Upper lobe of left lung (tissue), 6 donors: Measurements from ENCODE around the gene PLXND1. TPM values are rescaled to one million over a fixed set of nuclear protein-coding genes. Genes with fewer than 3 reads are reported as not detected.
A peak's percentile ranks its signal among the peaks of the same experiment; 100 is the strongest.

Experiments used
- ATAC-seq, 2 donors: fragments of 200-7000 bp; cut with Tn5 transposase; one replicate each; pipeline ENCODE4 v1.9.1; 2022; ENCODE audit warnings: mild to moderate bottlenecking in 2 of 2, moderate library complexity in 2 of 2; ENCODE audit not compliant: low FRiP score in 2 of 2
- DNase-seq, 2 donors: peaks; one replicate each; pipeline ENCODE4 v3.0.0-alpha.2; 2019 to 2020
- H3K27ac ChIP-seq, 4 donors: fragments of 200-600 bp; sonication (generic); one replicate each; pipeline ENCODE4 v1.5.1; 2016 to 2019
- H3K27me3 ChIP-seq, 4 donors: fragments of 200-600 bp; sonication (generic); one replicate each; pipeline ENCODE4 v1.5.1; 2017 to 2019
- H3K36me3 ChIP-seq, 4 donors: fragments of 200-600 bp; sonication (generic); one replicate each; pipeline ENCODE4 v1.5.1; 2016 to 2019
- H3K4me1 ChIP-seq, 4 donors: fragments of 200-600 bp; sonication (generic); one replicate each; pipeline ENCODE4 v1.5.1; 2018 to 2019
- H3K4me3 ChIP-seq, 4 donors: fragments of 200-600 bp; sonication (generic); one replicate each; pipeline ENCODE4 v1.5.1; 2017 to 2019; ENCODE audit warnings: mild to moderate bottlenecking in 2 of 4, moderate library complexity in 1 of 4
- H3K9me3 ChIP-seq, 4 donors: fragments of 200-600 bp; sonication (generic); one replicate each; pipeline ENCODE4 v1.5.1; 2018 to 2019
- EP300 ChIP-seq, 4 donors: sonication (generic); formaldehyde crosslinking; IDR thresholded peaks; one replicate each; pipeline ENCODE4 v1.5.1; 2017; ENCODE audit warnings: antibody characterized with exemption in 4 of 4, control low read depth in 2 of 4
- POLR2A ChIP-seq, 4 donors: fragments of 450-650 bp; IDR thresholded peaks; one replicate each; pipeline ENCODE4 v1.5.1; 2016 to 2017; ENCODE audit warnings: antibody characterized with exemption in 4 of 4, mild to moderate bottlenecking in 2 of 4
- POLR2AphosphoS5 ChIP-seq, 2 donors: sonication (generic); formaldehyde crosslinking; IDR thresholded peaks; one replicate each; pipeline ENCODE4 v1.5.1; 2017; ENCODE audit warnings: antibody characterized with exemption in 2 of 2
- WGBS, 2 donors: methylation state at CpG; one replicate each; pipeline ENCODE4 v1.1.5; 2017 to 2018; 5-methylcytosine and 5-hydroxymethylcytosine counted together
- total RNA-seq, 6 donors: library from RNA; depleted of rRNA in 4 of 6; stranded (reverse); fragments of >200 nt in 4 of 6; gene quantifications; one replicate each; pipeline versions ENCODE4 v1.1.0 to v1.2.1, GENCODE V29; 2016 to 2021
- TF ChIP-seq, protein P1 (sequence below), 6 experiments: fragments of 450-650 bp in 4 of 6; fragments of 200-600 bp in 2 of 6; sonication (generic) in 2 of 6; IDR thresholded peaks; one replicate each; pipeline ENCODE4 v1.5.1; 2016 to 2019; ENCODE audit warnings: antibody characterized with exemption in 6 of 6
- donor health status: DM: no; HTN: no; CAD: no; lungs with moderate emphysema.
- donor health status: DM: no; HTN: yes; CAD: no; lungs with severe emphysema.

Gene PLXND1
- total RNA-seq, 6 donors from 2014 or later: 95.3 to 607 (median 227) TPM

GRCh38 chr3:129585949-129586657 lies 20.4 kb downstream of the PLXND1 start:
- H3K4me3 ChIP-seq: no peak overlapping the region
- H3K36me3 ChIP-seq: peaks cover 0 to 68% (median 63%) of the 10 kb centered on the region in 4 donors
- H3K27me3 ChIP-seq: no peaks in the 10 kb centered on the region
- no peak for ATAC-seq
- WGBS, 2 donors: 96 to 97% methylated on average over 10 to 27 of the region's 27 CpGs
- TF ChIP-seq POLR2AphosphoS5 (IDR thresholded peaks at IDR 0.05): no peak
- no peak for TF ChIP-seq EP300 (IDR thresholded peaks at IDR 0.05)
- TF ChIP-seq POLR2A (IDR thresholded peaks at IDR 0.05): no peak
- TF ChIP-seq, protein P1, sequence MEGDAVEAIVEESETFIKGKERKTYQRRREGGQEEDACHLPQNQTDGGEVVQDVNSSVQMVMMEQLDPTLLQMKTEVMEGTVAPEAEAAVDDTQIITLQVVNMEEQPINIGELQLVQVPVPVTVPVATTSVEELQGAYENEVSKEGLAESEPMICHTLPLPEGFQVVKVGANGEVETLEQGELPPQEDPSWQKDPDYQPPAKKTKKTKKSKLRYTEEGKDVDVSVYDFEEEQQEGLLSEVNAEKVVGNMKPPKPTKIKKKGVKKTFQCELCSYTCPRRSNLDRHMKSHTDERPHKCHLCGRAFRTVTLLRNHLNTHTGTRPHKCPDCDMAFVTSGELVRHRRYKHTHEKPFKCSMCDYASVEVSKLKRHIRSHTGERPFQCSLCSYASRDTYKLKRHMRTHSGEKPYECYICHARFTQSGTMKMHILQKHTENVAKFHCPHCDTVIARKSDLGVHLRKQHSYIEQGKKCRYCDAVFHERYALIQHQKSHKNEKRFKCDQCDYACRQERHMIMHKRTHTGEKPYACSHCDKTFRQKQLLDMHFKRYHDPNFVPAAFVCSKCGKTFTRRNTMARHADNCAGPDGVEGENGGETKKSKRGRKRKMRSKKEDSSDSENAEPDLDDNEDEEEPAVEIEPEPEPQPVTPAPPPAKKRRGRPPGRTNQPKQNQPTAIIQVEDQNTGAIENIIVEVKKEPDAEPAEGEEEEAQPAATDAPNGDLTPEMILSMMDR (IDR thresholded peaks at IDR 0.05): no peak
- H3K27ac ChIP-seq: peak overlapping the region in 2 of 4 donors; percentile 52 to 94
- no peak for DNase-seq
- H3K9me3 ChIP-seq: no peaks in the 10 kb centered on the region
- H3K4me1 ChIP-seq: peaks cover 26 to 43% (median 36%) of the 10 kb centered on the region in 4 donors

GRCh38 chr3:129584631-129585030 lies 21.8 kb downstream of the PLXND1 start:
- DNase-seq (no peak), ATAC-seq (no peak)
- Histone ChIP-seq H3K9me3 (no peaks in the 10 kb centered on the region), H3K27me3 (no peaks in the 10 kb centered on the region), H3K36me3 (peaks cover 0 to 80% (median 76%) of the 10 kb centered on the region in 4 donors), H3K27ac (peak overlapping the region in 1 of 4 donors; percentile 8), H3K4me1 (peaks cover 14 to 33% (median 22%) of the 10 kb centered on the region in 4 donors), H3K4me3 (no peak overlapping the region)
- TF ChIP-seq POLR2AphosphoS5 (IDR thresholded peaks at IDR 0.05) (no peak), POLR2A (IDR thresholded peaks at IDR 0.05) (no peak), EP300 (IDR thresholded peaks at IDR 0.05) (no peak)
- TF ChIP-seq, protein P1 (IDR thresholded peaks at IDR 0.05): no peak
- WGBS, 2 donors: 67 to 77% methylated on average over 3 of the region's 3 CpGs

GRCh38 chr3:129583289-129583688 lies 23.2 kb downstream of the PLXND1 start:
- H3K4me1 ChIP-seq: peaks cover 16 to 37% (median 25%) of the 10 kb centered on the region in 4 donors
- DNase-seq (no peak), ATAC-seq (no peak)
- TF ChIP-seq, protein P1 (IDR thresholded peaks at IDR 0.05): no peak
- TF ChIP-seq POLR2AphosphoS5 (IDR thresholded peaks at IDR 0.05) (no peak), EP300 (IDR thresholded peaks at IDR 0.05) (no peak), POLR2A (IDR thresholded peaks at IDR 0.05) (no peak)
- peak overlapping the region in 1 of 4 donors; percentile 17 for H3K27ac ChIP-seq
- peaks cover 0 to 86% (median 77%) of the 10 kb centered on the region in 4 donors for H3K36me3 ChIP-seq
- H3K27me3 ChIP-seq: no peaks in the 10 kb centered on the region
- no peaks in the 10 kb centered on the region for H3K9me3 ChIP-seq
- WGBS, 2 donors: 86 to 92% methylated on average over 5 to 9 of the region's 9 CpGs
- no peak overlapping the region for H3K4me3 ChIP-seq

DNA sequence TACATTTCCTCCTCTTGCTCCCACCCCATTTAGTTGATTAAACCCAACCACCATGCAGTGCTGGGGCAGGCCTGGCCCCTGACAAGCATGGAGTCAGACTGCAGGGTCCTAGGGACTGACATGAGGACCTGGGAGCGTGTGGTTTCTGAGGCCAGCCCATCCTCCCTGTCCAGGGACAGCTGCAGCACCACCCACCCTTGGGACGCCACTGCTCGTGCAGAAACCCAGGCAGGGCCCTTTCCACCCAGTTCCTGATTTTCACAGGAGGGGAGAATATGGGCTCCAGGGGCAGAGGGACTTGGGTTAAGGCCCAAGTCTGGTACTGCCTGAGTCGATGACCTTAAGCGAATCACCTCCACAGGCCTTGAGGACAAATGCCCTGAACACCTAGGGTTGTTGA lies 23.7 kb downstream of the PLXND1 start:
- ATAC-seq: no peak
- H3K27me3 ChIP-seq: no peaks in the 10 kb centered on the region
- DNase-seq: no peak
- H3K9me3 ChIP-seq: no peaks in the 10 kb centered on the region
- no peak overlapping the region for H3K4me3 ChIP-seq
- TF ChIP-seq EP300 (IDR thresholded peaks at IDR 0.05): no peak
- no peak for TF ChIP-seq POLR2A (IDR thresholded peaks at IDR 0.05)
- no peak for TF ChIP-seq POLR2AphosphoS5 (IDR thresholded peaks at IDR 0.05)
- TF ChIP-seq, protein P1 (IDR thresholded peaks at IDR 0.05): no peak
- H3K27ac ChIP-seq: peak overlapping the region in 1 of 4 donors; percentile 17
- H3K4me1 ChIP-seq: peaks cover 21 to 37% (median 26%) of the 10 kb centered on the region in 4 donors
- WGBS, 2 donors: 79 to 89% methylated on average over 5 of the region's 5 CpGs
- peaks cover 0 to 88% (median 80%) of the 10 kb centered on the region in 4 donors for H3K36me3 ChIP-seq
